Omental fat pad (tissue), 4 donors: ENCODE results near the gene KATNIP. TPM values are rescaled to one million over a fixed set of nuclear protein-coding genes. Genes with fewer than 3 reads are reported as not detected.

Experiments
- ATAC-seq: fragments of 150-250 bp; one replicate; pipeline ENCODE4 v1.9.1; 2016; ENCODE audit warnings: mild to moderate bottlenecking, moderate library complexity; ENCODE audit not compliant: low FRiP score
- DNase-seq: peaks from one replicate; pipeline ENCODE4 v3.0.0-alpha.2; 2019; ENCODE audit warnings: low spot score
- total RNA-seq, 4 donors: library from RNA; depleted of rRNA; stranded (reverse); fragments of >200 nt; gene quantifications; one replicate each; pipeline ENCODE4 v1.1.0, GENCODE V29; 2016
- TF ChIP-seq, protein P1 (sequence below), 3 donors: fragments of 450-650 bp; IDR thresholded peaks; one replicate each; pipeline ENCODE4 v1.5.1; 2016 to 2017; ENCODE audit warnings: antibody characterized with exemption in 3 of 3, mild to moderate bottlenecking in 3 of 3, moderate library complexity in 2 of 3

Gene KATNIP
- total RNA-seq, 4 donors from 2014 or later, result 18.1 to 22.9 (median 20.0) TPM

DNA sequence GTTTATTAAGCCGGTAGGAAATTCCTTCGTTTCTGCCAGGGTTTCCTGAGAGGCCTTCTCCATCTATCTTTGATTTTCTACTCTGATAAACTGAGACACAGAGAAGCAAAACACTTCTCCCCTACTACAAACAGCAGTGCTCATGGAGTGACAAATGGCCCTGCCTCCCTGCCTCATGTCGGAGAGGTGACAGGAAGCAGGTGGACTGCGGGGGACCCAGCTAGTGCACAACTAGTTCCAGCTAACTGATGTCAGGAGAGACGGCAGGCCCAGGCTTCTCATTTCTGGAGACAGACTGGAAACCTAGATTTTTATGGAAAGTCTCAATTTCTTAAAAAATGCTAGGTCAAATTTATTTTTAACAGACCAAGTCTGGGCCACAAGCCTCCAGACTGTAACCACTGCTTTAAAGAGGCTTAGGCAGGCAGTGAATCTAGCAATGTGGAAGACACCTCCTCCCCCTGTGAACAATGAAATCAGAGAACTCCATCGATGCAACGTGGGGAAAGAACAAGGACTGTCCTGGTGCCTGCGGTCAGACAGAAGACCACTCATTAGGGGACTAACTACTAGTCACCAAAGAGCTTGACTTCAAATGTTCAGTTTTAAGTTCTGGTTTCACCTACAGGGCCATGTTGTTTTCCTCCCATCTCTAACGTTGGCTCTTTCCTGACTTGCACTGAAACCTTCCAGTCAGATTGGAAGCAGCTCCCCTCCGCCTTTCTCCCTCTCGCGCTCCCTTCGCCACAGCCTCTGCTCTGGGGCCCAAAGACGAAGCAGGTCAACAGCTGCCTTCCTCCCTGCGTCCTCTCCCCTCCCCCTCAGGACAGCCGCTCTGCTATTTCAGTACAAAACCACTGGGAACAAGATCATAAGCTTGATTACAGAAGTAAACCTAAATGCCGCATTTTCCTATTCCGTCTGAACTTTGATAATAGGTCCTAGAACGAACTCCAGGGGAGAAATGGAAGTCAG, 17.8 kb upstream of the KATNIP start:
- ATAC-seq, result no peak
- TF ChIP-seq, protein P1, sequence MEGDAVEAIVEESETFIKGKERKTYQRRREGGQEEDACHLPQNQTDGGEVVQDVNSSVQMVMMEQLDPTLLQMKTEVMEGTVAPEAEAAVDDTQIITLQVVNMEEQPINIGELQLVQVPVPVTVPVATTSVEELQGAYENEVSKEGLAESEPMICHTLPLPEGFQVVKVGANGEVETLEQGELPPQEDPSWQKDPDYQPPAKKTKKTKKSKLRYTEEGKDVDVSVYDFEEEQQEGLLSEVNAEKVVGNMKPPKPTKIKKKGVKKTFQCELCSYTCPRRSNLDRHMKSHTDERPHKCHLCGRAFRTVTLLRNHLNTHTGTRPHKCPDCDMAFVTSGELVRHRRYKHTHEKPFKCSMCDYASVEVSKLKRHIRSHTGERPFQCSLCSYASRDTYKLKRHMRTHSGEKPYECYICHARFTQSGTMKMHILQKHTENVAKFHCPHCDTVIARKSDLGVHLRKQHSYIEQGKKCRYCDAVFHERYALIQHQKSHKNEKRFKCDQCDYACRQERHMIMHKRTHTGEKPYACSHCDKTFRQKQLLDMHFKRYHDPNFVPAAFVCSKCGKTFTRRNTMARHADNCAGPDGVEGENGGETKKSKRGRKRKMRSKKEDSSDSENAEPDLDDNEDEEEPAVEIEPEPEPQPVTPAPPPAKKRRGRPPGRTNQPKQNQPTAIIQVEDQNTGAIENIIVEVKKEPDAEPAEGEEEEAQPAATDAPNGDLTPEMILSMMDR (IDR thresholded peaks at IDR 0.05), result no peak
- DNase-seq, result no peak

DNA sequence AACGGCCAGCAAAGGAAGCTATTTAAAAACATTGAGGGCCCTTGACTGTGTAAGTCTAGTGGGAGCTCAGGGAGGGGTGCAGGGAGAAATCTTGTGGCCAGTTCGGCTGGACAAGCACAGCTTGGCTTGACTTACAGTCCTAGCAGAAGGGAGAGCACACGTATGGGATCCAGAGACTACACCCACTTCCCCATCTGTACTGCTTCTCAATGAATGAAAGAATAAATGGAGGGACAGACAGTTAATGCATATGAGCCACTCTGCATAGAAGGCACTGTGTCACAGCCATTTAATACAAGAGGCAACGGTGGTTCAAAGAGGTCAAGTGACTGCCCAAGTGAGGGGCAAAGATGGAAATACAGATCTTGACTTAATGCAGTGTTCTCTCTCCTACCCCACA, 15.7 kb upstream of the KATNIP start:
- ATAC-seq (no peak), DNase-seq (no peak)
- TF ChIP-seq, protein P1 (IDR thresholded peaks at IDR 0.05), result no peak

DNA sequence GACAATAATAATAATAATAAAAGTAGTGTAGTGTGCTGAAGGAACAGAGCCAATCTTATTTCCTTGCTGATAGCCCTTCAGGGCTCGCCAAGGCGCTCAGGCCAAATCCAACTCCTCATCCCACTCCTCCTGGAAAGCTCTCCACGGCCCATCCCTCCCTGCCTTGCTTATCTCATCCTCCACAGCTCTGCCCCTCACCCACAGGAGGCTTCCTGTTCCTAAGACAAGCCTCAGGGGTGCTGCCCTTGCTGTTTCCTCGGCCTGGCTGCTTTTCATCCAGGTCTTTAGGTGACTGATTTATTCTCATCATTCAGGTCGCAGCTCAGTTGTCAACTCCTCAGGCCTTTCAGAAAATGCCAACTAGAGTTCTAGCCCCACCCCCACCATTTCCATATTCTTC, 11.4 kb upstream of the KATNIP start:
- ATAC-seq (no peak), DNase-seq (no peak)
- TF ChIP-seq, protein P1 (IDR thresholded peaks at IDR 0.05), result no peak

DNA sequence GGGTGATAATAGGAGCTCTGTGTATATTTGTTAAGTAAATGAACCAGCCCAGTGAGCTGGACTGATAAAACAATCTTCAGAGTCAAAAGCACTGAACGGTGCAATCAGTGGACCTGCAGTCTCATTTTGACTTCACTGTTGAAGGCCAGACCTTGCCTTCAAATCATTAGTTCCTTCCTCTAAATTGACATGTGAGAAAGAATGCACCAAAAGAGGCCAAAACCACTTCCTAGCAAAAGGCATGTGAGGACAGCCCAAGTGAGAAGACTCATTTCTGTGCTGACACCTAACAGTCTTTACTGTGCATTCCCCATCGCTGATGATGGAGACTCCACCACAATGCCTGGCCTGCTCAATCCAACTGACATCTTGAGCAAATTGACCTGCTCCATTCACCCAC, 10.8 kb upstream of the KATNIP start:
- ATAC-seq (no peak), DNase-seq (no peak)
- TF ChIP-seq, protein P1 (IDR thresholded peaks at IDR 0.05), result no peak

DNA sequence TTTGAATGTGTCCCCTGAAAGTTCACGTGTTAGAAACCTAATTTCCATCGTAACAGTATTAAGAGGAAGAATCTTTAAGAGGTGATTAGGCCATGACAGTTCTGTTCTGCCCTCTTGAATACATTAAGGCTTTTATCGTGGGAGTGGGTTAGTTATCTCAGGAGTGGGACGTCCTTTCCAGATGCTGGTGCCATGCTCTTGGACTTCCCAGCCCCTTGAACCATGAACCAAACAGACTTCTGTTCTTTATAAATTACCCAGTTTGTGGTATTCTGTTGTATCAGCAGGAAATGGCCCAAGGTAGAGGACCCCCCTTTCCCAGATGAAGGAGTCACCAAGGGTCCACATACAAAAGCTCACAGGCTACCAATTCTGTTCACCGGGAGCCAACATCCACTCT, 10.3 kb upstream of the KATNIP start:
- ATAC-seq, result no peak
- TF ChIP-seq, protein P1 (IDR thresholded peaks at IDR 0.05), result no peak
- DNase-seq, result no peak

DNA sequence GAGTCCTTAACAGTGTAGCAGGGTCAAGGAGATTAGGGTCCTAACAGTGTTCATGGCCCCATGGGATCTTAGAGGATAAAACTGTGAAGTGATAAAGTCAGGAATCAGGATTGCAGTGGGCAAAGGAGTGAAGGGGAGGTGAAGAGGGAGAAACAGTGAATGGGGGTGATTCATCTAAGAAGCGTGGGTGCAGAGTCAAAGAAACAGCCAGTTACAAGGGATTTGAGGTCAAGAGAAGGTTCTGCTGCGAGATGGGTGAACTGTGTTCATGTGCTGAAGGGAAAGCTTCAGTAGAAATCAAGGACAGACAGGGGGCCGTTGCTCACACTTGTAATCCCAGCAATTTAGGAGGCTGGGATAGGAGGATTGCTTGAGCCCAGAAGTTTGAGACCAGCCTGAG, 6.1 kb upstream of the KATNIP start:
- DNase-seq (no peak), ATAC-seq (no peak)
- TF ChIP-seq, protein P1 (IDR thresholded peaks at IDR 0.05), result no peak

DNA sequence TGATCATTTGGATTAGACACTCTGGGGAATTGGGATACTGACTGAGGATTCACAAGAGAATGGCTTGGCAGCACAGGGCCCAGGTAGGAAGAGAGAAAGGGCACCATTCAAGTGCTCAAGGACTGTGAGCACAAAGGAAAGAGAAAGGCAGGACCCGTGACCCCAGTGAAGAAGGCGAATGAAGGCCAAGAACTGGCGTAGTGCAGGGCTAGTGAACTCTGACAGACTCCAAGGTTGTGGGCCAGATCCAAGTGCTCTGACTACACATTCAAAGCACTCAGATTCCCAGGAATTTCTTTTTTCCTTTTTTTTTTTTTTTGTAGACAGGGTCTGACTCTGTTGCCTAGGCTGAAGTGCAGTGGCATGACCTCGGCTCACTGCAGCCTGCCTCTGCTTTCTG, 5.3 kb upstream of the KATNIP start:
- ATAC-seq (no peak), DNase-seq (no peak)
- TF ChIP-seq, protein P1 (IDR thresholded peaks at IDR 0.05), result no peak
